OCI-LY3 (cell line): ENCODE measurements around the gene LRRC15.
A peak's percentile ranks its signal among the peaks of the same experiment; 100 is the strongest.

Experiments used
- H2AFZ ChIP-seq: fragments of 200-600, 300-600 bp; shearing (Covaris generic); 2 replicates; pipeline ENCODE4 v1.6.0; 2014; ENCODE audit warnings: antibody characterized with exemption, low read depth, low read length
- H3K27ac ChIP-seq: fragments of 200-600, 300-600 bp; sonication (generic); 2 replicates; pipeline ENCODE4 v1.5.1; 2014; ENCODE audit warnings: mild to moderate bottlenecking, low read length, moderate library complexity, mixed read lengths
- H3K27me3 ChIP-seq: fragments of 200-600, 300-600 bp; sonication (generic); 2 replicates; pipeline ENCODE4 v1.6.1; 2014; ENCODE audit warnings: low read depth, low read length, mixed read lengths
- H3K36me3 ChIP-seq: fragments of 200-600, 300-600 bp; sonication (generic); replicated peaks from 2 replicates; pipeline ENCODE3; 2014; ENCODE audit warnings: low read depth, low read length, mixed read lengths
- H3K4me1 ChIP-seq: fragments of 300-600, 200-600 bp; sonication (generic); 2 replicates; pipeline ENCODE4 v1.6.1; 2014; ENCODE audit warnings: low read length, mixed read lengths
- H3K4me2 ChIP-seq: fragments of 200-600, 300-600 bp; sonication (generic); 2 replicates; pipeline ENCODE4 v1.6.1; 2014; ENCODE audit warnings: low read length, mixed read lengths
- H3K4me3 ChIP-seq: fragments of 300-600, 200-600 bp; sonication (generic); 2 replicates; pipeline ENCODE4 v1.5.1; 2014; ENCODE audit warnings: antibody characterized with exemption, mild to moderate bottlenecking, low read length, moderate library complexity
- H3K79me2 ChIP-seq: fragments of 300-600, 200-600 bp; shearing (Covaris generic); 2 replicates; pipeline ENCODE4 v1.6.1; 2014; ENCODE audit warnings: mild to moderate bottlenecking, low read length, mixed read lengths
- H3K9ac ChIP-seq: fragments of 300-600, 200-600 bp; shearing (Covaris generic); 2 replicates; pipeline ENCODE4 v1.6.0; 2014; ENCODE audit warnings: mild to moderate bottlenecking, low read length, moderate library complexity
- H3K9me3 ChIP-seq: fragments of 200-600, 300-600 bp; shearing (Covaris generic); 2 replicates; pipeline ENCODE4 v1.6.1; 2014; ENCODE audit warnings: low read length, mixed read lengths; ENCODE audit not compliant: insufficient read depth
- H4K20me1 ChIP-seq: fragments of 200-600, 300-600 bp; sonication (generic); 2 replicates; pipeline ENCODE4 v1.6.1; 2016; ENCODE audit warnings: low read length, mixed read lengths; ENCODE audit not compliant: insufficient read depth
- CTCF ChIP-seq: fragments of 200-600, 300-600 bp; sonication (generic); IDR thresholded peaks from 2 replicates; pipeline ENCODE4 v1.5.1; 2014; ENCODE audit warnings: antibody characterized with exemption, low read length, low read depth
- EZH2phosphoT487 ChIP-seq: fragments of 200-600 bp; shearing (Covaris generic); IDR thresholded peaks from 2 replicates; pipeline ENCODE4 v1.6.1; 2018; ENCODE audit warnings: antibody characterized with exemption, mixed run types, low read depth

The LRRC15 gene

GRCh38 chr3:194343561-194343893 is 26.0 kb downstream of the LRRC15 start:
- H3K27ac ChIP-seq = no peak overlapping the region
- no peak overlapping the region for H3K9ac ChIP-seq
- H3K4me3 ChIP-seq = no peak overlapping the region
- H3K27me3 ChIP-seq = peaks cover 15% of the 10 kb centered on the region; the same call in 1 of the 2 replicates
- H2AFZ ChIP-seq = no peak overlapping the region
- no peaks in the 10 kb centered on the region for H4K20me1 ChIP-seq
- H3K4me1 ChIP-seq = peaks cover 13% of the 10 kb centered on the region
- peak overlapping the region; percentile 22 for H3K4me2 ChIP-seq
- TF ChIP-seq EZH2phosphoT487 (no peak), CTCF (no peak)
- H3K79me2 ChIP-seq = no peaks in the 10 kb centered on the region
- no peaks in the 10 kb centered on the region for H3K9me3 ChIP-seq
- H3K36me3 ChIP-seq = no peaks in the 10 kb centered on the region

- Histone ChIP-seq H3K9ac (no peak overlapping the region), H2AFZ (no peak overlapping the region), H3K27me3 (peaks cover 15% of the 10 kb centered on the region; the same call in 1 of the 2 replicates), H3K36me3 (no peaks in the 10 kb centered on the region), H3K27ac (no peak overlapping the region), H3K4me2 (peak overlapping the region; percentile 16), H4K20me1 (no peaks in the 10 kb centered on the region), H3K79me2 (no peaks in the 10 kb centered on the region), H3K9me3 (no peaks in the 10 kb centered on the region), H3K4me1 (peaks cover 13% of the 10 kb centered on the region), H3K4me3 (no peak overlapping the region)
- TF ChIP-seq EZH2phosphoT487 (no peak), CTCF (no peak)
Observed at GRCh38 chr3:194342861-194343560, 26.5 kb downstream of the LRRC15 start.

GRCh38 chr3:194340757-194341400 is 28.7 kb downstream of the LRRC15 start:
- Histone ChIP-seq H2AFZ (no peak overlapping the region), H3K4me3 (no peak overlapping the region), H3K79me2 (no peaks in the 10 kb centered on the region), H3K27ac (no peak overlapping the region), H4K20me1 (no peaks in the 10 kb centered on the region), H3K9ac (no peak overlapping the region), H3K27me3 (peaks cover 20% of the 10 kb centered on the region; the same call in 1 of the 2 replicates), H3K4me1 (peaks cover 13% of the 10 kb centered on the region), H3K36me3 (no peaks in the 10 kb centered on the region), H3K9me3 (no peaks in the 10 kb centered on the region), H3K4me2 (no peak overlapping the region)
- TF ChIP-seq EZH2phosphoT487 = no peak
- no peak for TF ChIP-seq CTCF

- Histone ChIP-seq H3K9me3 (no peaks in the 10 kb centered on the region), H4K20me1 (no peaks in the 10 kb centered on the region), H3K4me1 (peaks cover 13% of the 10 kb centered on the region), H2AFZ (no peak overlapping the region), H3K27me3 (peaks cover 21% of the 10 kb centered on the region), H3K4me2 (no peak overlapping the region), H3K27ac (no peak overlapping the region), H3K36me3 (no peaks in the 10 kb centered on the region), H3K79me2 (no peaks in the 10 kb centered on the region), H3K4me3 (no peak overlapping the region), H3K9ac (no peak overlapping the region)
- no peak for TF ChIP-seq EZH2phosphoT487
Observed at GRCh38 chr3:194339840-194340239, 29.7 kb downstream of the LRRC15 start.
